Measurements from ENCODE around the gene DEFB131B.
"Not testable (repeated sequence)": the region's sequence is repeated elsewhere in the genome, so short reads cannot be mapped to it uniquely, and the experiment has no call there.

The DEFB131B gene, protein sequence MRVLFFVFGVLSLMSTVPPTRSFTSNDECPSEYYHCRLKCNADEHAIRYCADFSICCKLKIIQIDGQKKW

DNA sequence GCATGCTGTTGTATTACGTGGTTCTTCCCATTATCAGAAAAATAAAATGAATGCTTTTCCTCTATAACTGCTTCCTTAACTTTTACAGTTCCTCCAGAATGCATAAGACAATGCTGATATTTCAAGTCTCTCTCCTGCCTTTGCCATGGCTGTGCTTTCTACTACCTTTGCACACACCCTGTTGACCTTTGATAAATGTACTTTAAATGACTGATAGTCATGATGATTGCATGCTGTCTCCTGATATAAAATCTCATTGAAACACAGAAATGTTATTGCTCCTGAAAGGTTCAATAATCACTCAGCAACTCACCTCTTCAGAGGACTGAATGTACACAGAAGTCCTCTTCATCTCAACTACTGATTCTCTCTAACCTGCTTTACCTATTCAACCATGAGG lies at the start of gene DEFB131B:
Gene DEFB131B (plus strand): TSS at position 395 of the 400 bp plus-strand sequence. CDS start 0 bp downstream, at position 395.
- DNase-seq (ENCODE audit: low read depth), result not testable (repeated sequence)

DNA sequence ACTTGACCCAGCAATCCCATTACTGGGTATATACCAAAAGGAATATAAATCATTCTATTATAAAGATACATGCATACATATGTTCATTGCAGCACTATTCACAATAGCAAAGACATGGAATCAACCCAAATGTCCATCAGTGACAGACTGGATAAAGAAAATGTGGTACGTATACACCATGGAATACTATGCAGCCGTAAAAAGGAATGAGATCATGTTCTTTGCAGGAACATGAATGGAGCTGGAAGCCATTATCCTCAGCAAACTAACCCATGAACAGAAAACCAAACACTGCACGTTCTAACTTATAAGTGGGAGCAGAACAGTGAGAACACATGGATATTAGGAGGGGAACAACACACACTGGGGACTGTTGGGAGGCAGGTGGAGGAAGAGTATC lies 49.0 kb upstream of the DEFB131B start:
- DNase-seq (ENCODE audit: low read depth), result not testable (repeated sequence)

DNA sequence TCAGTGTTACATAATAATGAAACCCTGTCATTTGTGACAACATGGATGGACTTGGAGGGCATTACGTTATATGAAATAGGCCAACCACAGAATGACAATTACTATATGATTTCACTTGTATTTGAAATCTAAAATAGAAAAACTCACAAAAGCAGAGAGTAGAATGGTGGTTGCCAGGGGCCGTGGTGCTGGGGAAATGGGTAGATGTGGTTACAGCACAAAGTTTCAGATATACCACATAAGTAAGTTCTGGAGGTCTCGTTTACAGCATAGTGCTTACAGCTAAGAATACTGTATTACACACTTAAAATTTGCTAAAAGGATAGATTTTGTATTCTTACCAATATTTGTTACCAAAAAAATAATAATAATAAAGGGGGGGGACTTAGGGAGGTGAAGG lies 48.6 kb upstream of the DEFB131B start:
- not testable (repeated sequence) for DNase-seq (ENCODE audit: low read depth)

DNA sequence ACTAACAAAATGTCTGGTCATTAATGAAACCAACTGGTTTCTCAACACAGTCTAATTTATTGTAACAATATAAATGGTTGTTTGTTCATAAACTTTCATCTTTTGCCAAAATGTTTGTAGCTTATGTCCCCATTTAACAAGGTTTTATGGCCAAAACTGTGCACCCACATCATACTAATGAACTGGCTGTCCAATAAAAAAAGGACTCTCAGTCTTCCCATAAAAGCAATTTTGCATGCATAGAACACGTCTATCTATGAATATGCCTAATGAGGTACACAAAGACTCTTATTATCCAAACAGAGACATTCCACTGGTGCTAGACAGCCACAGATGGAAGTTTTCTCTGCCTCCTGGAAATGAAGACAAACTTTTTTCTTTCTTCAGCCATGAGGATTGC lies 45.4 kb upstream of the DEFB131B start, which contains the start of gene DEFB108B:
Gene DEFB108B (plus strand): TSS at position 390 of the 400 bp plus-strand sequence. CDS start 0 bp downstream, at position 390.
- DNase-seq (ENCODE audit: low read depth), result not testable (repeated sequence)

DNA sequence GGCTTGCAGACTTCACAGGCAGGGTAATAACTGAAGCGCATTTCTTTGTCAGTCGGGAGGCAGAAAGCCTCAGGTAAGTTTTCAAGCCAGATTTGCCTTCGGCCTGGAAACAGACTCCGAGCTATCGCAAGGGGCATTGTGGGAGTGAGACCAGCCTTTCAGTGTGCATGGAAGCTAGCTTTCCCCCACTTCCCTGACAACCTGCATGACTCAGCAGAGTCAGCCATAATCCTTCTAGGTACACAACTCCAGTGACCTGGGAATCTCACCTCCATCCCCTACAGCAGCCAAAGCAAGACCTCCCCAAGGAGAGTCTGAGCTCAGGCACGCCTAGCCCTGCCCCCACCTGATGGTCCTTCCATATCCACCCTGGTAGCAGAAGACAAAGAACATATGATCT lies 35.5 kb upstream of the DEFB131B start:
- DNase-seq (ENCODE audit: low read depth), result not testable (repeated sequence)

DNA sequence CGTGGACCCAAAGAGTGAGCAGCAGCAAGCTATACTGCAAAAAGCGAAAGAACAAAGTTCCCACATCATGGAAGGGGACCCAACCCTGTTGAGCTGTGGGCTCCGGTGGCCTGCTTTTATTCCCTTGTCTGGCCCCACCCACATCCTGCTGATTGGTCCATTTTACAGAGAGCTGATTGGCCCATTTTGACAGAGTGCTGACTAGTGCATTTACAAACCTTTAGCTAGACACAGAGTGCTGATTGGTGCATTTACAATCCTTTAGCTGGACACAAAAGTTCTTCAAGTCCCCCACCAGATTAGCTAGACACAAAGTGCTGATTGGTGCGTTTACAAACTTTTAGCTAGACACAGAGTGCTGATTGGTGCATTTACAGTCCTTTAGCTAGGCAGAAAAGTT lies 34.9 kb upstream of the DEFB131B start:
- DNase-seq (ENCODE audit: low read depth), result not testable (repeated sequence)

DNA sequence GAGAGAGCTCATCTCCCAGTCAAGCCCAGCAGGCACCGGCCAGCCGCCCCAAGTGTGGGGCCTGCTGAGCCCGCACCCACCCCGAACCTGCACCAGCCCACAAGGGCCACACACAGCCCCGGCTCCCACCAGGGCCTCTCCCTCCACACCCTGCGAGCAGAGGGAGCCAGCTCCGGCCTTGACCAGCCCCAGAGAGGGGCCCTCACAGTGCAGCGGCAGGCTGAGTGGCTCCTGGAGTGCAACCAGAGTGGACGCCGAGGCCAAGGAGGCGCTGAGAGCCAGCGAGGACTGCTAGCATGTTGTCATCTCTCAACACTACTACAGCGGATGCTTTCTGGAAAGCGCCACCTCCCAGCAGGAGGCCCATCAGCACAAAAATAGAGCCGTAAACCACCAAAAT lies 34.4 kb upstream of the DEFB131B start:
- no peak for DNase-seq (ENCODE audit: low read depth)

DNA sequence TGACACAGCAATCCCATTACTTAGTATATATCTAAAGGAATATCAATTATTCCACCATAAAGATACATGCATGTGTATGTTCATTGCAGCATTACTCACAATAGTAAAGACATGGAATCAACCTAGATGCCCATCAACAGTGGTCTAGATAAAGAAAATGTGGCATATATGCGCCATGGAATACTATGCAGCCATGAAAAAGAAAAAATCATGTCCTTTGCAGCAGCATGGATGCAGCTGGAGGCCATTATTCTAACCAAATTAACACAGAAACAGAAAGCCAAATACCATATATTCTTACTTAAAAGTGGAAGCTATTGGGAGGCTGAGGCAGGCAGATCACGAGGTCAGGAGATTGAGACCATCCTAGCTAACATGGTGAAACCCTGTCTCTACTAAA lies 24.4 kb upstream of the DEFB131B start:
- not testable (repeated sequence) for DNase-seq (ENCODE audit: low read depth)

DNA sequence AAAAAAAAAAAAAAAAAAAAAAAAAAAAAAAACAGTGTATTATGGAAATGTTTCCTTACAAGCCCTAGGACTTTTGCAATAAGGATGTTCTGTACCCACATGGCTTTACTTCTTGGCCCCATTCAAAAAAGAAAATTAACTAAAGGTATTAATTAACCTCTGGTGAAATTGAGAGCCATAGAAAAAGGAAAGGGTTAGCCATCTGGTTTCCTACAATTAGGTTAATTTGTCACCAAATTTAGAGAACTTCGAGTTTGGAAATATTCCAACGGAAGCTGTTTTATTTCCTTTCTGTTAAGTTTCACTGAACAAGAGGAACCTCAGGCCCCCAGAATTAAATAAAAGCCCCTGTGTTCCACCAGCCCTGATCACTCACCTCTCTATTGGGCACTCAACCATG lies 22.4 kb upstream of the DEFB131B start:
- DNase-seq (ENCODE audit: low read depth), result not testable (repeated sequence)

DNA sequence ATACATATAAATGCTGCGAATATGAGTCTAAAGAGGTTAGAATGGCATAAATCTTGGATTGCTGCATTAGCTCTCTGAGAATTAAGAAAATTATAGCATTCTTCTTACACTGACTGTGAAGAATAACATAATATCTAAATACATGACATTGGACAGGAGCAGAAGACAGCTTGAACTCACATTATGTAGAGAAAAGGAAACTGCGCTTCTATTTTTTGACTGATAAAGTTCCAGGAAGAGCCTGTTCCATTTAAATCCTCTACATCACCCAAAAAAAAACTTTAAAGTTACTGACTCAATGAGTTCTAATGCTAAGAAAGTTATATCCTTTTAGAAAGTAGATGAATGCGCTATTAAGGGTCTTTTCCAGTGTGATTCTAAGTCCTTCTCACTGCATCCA lies 17.4 kb upstream of the DEFB131B start:
- DNase-seq (ENCODE audit: low read depth), result not testable (repeated sequence)

DNA sequence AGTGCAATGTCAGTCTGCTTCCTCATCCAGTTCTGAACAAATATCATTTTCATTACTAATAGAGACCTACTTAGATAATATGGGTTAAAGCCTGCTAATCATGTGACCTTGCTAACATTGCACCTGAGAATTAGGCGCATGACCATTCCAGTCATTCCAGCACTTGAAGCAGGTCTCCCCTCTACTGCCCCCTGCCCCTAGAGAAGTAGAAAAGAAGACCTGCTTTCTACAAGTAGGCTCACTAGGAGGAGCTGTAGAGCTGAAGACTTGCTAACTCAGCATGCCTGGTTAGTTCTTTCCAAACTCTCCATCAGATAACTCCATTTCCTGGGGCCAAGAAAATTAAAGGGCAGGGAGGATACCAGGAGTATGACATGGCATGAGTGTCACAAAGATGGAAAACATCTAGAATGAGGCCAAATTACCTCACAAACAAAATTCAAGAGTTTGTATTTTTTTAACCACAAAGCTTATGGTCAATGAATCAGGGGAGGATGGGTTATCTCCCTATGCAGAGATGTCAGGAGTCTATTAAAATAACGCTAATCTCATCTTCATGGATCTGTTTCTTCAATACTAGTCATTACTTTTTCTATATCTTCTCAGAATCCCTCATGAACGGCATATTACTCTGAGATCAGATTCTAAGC lies 14.2 kb upstream of the DEFB131B start:
- not testable (repeated sequence) for DNase-seq (ENCODE audit: low read depth)

DNA sequence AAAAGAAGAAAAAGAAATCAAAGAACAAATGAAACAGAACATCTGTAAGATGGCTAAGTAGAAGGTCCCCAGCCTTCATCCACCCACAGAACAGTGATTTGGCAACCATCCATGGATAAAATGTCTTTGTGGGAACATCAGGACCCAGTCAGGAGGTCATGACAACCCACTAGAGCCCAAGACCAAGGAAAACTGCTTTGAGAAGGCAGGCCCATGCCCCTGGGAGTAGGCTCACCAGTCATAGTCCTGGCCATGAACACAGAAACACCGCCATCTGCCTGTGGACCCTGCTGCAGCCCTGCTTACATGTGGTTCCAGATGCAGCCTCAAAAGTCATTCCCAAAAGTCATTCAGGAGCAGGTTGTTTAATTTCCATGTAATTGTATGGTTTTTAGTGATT lies 11.0 kb upstream of the DEFB131B start:
- not testable (repeated sequence) for DNase-seq (ENCODE audit: low read depth)

DNA sequence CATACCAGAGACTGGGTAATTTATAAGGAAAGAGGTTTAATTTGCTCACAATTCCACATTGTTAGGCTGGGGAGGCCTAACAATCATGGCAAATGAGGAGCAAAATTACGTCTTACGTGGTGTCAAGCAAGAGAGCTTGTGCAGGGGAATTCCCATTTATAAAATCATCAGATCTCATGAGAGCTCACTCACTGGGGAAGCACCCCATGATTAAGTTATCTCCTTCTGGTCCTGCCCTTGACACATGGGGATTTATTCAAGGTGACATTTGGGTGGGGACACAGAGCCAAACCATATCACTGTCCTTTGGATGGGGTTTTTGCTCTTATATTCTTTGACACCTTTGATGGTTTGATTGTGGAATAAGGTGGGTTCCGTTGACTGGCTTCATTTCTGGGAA lies 8.3 kb upstream of the DEFB131B start:
- DNase-seq (ENCODE audit: low read depth), result not testable (repeated sequence)

DNA sequence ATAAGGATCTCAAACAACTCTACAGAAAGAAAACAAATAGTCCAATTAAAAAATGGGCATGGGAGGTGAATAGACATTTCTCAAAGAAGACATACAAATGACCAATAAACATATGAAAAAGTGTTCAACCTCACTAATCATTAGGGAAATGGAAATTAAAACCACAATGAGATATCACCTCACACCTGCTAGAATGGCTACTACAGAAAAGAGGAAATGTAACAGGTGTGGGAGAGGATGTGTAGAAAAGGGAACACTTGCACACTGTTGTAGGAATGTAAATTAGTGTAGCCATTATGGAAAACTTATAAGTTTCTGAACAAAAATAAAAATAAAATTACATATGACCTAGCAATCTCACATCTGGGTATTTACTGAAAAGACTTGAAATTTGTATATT lies 7.6 kb upstream of the DEFB131B start:
- not testable (repeated sequence) for DNase-seq (ENCODE audit: low read depth)

DNA sequence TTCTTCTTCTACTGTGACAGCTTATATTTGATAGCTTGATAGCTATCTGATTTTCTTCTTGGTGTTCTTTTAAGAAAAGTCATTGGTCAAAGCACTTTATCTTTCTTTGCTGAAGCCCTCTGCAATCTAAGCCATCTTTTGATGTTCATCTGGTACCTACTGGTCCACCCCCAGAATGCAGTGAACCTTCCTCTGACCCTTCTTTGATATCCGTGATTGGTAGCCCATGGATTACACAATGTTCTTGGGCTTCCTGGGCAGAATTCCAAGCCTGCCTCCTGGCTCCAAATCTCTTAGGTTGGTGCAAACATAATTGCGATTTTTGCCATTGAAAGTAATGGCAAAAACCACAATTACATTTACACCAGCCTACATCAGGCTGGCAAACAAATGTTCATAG lies 2.0 kb upstream of the DEFB131B start:
- DNase-seq (ENCODE audit: low read depth), result not testable (repeated sequence)

DNA sequence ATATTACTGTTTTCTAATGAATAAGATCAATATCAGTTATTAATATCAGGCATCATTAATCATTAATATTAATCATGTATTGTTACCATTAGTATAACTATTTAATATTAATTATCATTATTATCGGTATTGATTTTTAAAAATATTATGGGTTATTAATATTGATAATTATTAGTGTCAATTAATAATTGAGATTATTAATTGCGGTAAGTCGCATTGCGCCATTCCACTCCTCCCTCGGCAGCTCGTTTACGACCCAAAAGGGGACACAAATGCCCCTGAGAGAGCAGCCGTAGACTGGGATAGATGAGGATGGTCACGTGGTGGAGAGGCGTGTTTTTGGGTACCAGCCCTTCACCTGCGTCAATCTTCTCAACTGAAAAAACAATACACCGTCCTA lies 7.6 kb downstream of the DEFB131B start:
- not testable (repeated sequence) for DNase-seq (ENCODE audit: low read depth)

DNA sequence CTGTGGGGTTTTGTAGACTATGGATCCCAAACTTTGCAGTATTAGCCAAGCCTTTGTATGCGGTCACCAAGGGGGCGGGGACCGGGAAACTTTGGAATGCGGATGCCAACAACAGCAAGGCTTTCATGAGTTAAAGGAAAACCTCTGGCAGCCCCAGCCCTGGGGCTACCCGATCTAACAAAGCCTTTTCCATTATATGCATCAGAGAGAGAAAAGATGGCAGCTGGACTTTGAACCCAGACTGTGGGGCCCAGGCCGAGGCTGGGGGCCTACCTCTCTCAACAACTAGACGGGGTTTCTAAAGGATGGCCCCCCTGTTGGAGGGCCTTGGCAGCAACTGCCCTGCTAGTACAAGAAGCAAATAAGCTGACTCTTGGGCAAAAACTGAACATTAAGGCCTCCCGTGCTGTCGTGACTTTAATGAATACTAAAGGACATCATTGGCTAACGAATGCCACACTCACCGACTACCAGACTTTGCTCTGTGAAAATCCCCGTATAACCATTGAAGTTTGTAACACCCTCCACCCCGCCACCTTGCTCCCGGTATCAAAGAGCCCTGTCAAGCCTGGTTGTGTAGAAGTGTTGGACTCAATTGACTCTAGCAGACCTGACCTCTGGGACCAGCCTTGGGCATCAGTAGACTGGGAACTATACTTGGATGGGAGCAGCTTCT lies 10.2 kb downstream of the DEFB131B start:
- DNase-seq (ENCODE audit: low read depth), result not testable (repeated sequence)

DNA sequence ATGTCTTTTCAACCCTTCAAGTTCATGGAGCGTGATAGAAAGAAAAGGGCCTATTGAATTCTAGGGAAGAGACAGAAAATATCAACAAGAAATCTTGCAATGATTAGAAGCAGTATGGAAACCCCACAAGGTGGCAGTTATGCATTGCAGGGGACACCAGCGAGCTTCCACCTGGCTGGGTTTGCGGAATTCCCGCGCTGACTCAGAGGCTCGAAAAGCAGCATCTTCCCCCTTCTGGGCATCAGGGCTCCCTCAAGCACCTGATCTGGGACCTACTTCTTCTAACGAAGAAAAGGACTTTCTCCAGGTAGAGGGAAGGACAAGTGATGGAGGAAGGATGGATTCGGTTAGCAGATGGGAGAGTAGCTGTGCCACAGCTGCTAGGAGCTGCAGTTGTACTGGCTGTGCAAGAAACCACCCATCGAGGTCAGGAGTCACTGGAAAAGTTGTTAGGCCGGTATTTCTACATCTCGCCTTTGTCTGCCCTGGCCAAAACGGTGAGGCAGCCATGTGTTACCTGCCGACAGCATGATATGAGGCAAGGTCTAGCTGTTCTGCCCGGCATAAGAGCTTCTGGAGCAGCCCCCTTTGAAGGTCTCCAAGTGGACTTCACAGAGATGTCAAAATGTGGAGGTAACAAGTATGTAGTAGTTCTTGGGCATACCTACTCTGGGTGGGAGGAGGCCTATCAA lies 11.1 kb downstream of the DEFB131B start:
- DNase-seq (ENCODE audit: low read depth), result not testable (repeated sequence)

DNA sequence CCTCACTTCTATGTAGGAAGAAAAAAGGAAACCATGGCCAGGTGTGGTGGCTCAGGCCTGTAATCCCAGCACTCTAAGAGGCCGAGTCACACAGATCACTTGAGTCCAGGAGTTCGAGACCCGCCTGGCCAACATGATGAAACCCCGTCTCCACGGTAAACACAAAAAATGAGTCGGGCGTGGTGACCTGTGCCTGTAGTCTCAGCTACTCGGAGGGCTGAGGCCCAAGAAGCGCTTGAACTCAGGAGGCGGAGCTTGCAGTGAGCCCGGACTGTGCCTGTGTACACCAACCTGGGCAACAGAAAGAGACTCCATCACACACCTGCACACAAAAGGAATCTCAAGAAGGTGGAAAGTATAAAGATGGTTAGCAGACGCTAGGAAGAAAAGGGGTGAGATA lies 17.7 kb downstream of the DEFB131B start:
- no peak for DNase-seq (ENCODE audit: low read depth)

DNA sequence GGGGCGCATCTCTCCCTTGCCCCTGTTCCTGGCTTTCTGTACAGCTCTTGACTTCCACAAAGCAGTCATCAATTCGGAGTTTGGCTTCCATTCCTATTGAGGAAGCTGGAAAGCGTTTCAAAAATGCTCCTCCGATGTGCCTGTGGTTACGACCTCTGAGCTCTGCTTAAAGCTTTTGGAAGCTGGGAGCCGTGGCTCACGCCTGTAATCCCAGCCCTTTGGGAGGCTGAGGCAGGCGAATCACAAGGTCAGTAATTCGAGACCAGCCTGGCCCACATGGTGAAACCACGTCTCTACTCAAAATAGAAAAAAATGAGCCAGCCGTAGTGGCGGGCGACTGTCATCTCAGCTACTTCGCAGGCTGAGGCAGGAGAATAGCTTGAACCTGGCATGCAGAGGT lies 22.9 kb downstream of the DEFB131B start:
- DNase-seq (ENCODE audit: low read depth), result not testable (repeated sequence)

DNA sequence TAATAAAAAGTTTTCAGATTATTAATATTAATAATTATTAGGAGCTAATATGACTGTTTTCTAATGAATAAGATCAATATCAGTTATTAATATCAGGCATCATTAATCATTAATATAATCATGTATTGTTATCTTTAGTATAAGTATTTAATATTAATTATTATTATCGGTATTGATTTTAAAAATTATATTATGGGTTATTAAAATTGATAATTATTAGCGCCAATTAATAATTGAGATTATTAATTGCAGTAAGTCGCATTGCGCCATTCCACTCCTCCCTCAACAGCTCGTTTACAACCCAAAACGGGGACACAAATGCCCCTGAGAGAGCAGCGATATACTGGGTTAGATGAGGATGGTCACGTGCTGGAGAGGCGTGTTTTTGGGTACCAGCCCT lies 30.0 kb downstream of the DEFB131B start:
- DNase-seq (ENCODE audit: low read depth), result no peak

DNA sequence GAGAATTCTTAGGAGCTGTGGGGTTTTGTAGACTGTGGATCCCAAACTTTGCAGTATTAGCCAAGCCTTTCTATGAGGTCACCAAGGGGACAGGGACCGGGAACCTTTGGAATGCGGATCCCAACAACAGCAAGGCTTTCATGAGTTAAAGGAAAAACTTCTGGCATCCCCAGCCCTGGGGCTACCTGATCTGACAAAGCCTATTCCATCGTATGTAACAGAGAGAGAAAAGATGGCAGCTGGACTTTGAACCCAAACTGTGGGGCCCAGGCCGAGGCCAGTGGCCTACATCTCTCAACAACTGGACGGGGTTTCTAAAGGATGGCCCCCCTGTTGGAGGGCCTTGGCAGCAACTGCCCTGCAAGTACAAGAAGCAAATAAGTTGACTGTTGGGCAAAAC lies 32.5 kb downstream of the DEFB131B start:
- not testable (repeated sequence) for DNase-seq (ENCODE audit: low read depth)

Measured in activated T-helper 9 cell treated with anti-CD3 and anti-CD28 coated beads, Interleukin-2, amount 50 U/mL, for 16 hours (primary cell).